PC-9 (cell line): ENCODE data around the gene C1QC. TPM values are rescaled to one million over a fixed set of nuclear protein-coding genes. Genes with fewer than 3 reads are reported as not detected.
A peak's percentile ranks its signal among the peaks of the same experiment; 100 is the strongest.

Experiments
- BruUV-seq: library from RNA; stranded (reverse); fragments of 400-500 nt; replicated peaks from 2 replicates; lab custom pipeline; 2021; lab: Mats Ljungman, UMichigan
- CTCF ChIA-PET: fragments of 300-600 bp; sonication (Branson Sonifier 250); formaldehyde crosslinking; loops from one replicate; lab custom pipeline; 2022; ENCODE audit warnings: antibody characterized with exemption; lab: Charles Lee
- POLR2A ChIA-PET: fragments of 300-600 bp; sonication (Branson Sonifier 250); formaldehyde crosslinking; loops from one replicate; lab custom pipeline; 2022; ENCODE audit warnings: antibody characterized with exemption; ENCODE audit not compliant: unreplicated experiment; lab: Charles Lee
- DNase-seq, 2 experiments: peaks; one replicate each; pipeline versions ENCODE4 v3.0.0 to v3.0.0-alpha.2; 2015 to 2022; ENCODE audit warnings: mixed read lengths in 1 of 2
- H2AFZ ChIP-seq: fragments of 200-600 bp; sonication (generic); 2 replicates; pipeline ENCODE4 v1.8.1; 2017; ENCODE audit warnings: antibody characterized with exemption
- H3F3A ChIP-seq: fragments of 200-600 bp; sonication (generic); 2 replicates; pipeline ENCODE4 v1.8.1; 2017; ENCODE audit warnings: antibody characterized with exemption, mild to moderate bottlenecking, low read depth; ENCODE audit not compliant: insufficient read depth
- H3K27ac ChIP-seq: fragments of 200-600 bp; sonication (generic); 2 replicates; pipeline ENCODE4 v1.6.1; 2016; ENCODE audit warnings: mixed run types
- H3K27me3 ChIP-seq: fragments of 200-600 bp; sonication (generic); 2 replicates; pipeline ENCODE4 v1.6.1; 2016; ENCODE audit warnings: low read depth, mixed run types; ENCODE audit not compliant: insufficient read depth
- H3K36me3 ChIP-seq: fragments of 200-600 bp; sonication (generic); 2 replicates; pipeline ENCODE4 v1.6.1; 2016; ENCODE audit warnings: low read depth, mixed run types
- H3K4me1 ChIP-seq: fragments of 200-600 bp; sonication (generic); replicated peaks from 2 replicates; pipeline ENCODE4 v1.6.1; 2016; ENCODE audit warnings: mixed run types; ENCODE audit not compliant: insufficient read depth
- H3K4me2 ChIP-seq: fragments of 200-600 bp; sonication (generic); 2 replicates; pipeline ENCODE4 v1.6.1; 2017; ENCODE audit warnings: mixed run types
- H3K4me3 ChIP-seq: fragments of 200-600 bp; sonication (generic); 2 replicates; pipeline ENCODE4 v1.6.1; 2016; ENCODE audit warnings: mixed run types
- H3K79me2 ChIP-seq: fragments of 200-600 bp; sonication (generic); 2 replicates; pipeline ENCODE4 v1.6.1; 2017; ENCODE audit warnings: low read depth, mixed run types
- H3K9me2 ChIP-seq: fragments of 200-600 bp; sonication (generic); 2 replicates; pipeline ENCODE4 v1.8.1; 2017; ENCODE audit warnings: mild to moderate bottlenecking; ENCODE audit not compliant: insufficient read depth
- H3K9me3 ChIP-seq: fragments of 200-600 bp; sonication (generic); 2 replicates; pipeline ENCODE4 v1.8.1; 2016; ENCODE audit warnings: low read depth; ENCODE audit not compliant: insufficient read depth
- H4K20me1 ChIP-seq: fragments of 200-600 bp; sonication (generic); 2 replicates; pipeline ENCODE4 v1.8.1; 2017; ENCODE audit not compliant: insufficient read depth
- EZH2 ChIP-seq: fragments of 200-600 bp; sonication (generic); IDR thresholded peaks from 2 replicates; pipeline ENCODE4 v1.8.0; 2017; ENCODE audit warnings: antibody characterized with exemption, low read depth
- intact Hi-C: fragments of 100-400 bp; cut with micrococcal nuclease; formaldehyde crosslinking; loops from one replicate; pipeline ENCODE4 v1.10.0; 2022; ENCODE audit not compliant: unreplicated experiment
- total RNA-seq: library from RNA; stranded (reverse); gene quantifications from 2 replicates; pipeline ENCODE4 v1.2.3, GENCODE V29; 2021
- TF ChIP-seq, protein P1 (sequence below): fragments of 200-600 bp; sonication (generic); conservative IDR thresholded peaks from 2 replicates; pipeline ENCODE4 v1.6.1; 2017; ENCODE audit warnings: mixed run types, antibody characterized with exemption, mild to moderate bottlenecking, moderate library complexity

Gene C1QC
- total RNA-seq, 1 experiment from 2014 or later = not detected

DNA sequence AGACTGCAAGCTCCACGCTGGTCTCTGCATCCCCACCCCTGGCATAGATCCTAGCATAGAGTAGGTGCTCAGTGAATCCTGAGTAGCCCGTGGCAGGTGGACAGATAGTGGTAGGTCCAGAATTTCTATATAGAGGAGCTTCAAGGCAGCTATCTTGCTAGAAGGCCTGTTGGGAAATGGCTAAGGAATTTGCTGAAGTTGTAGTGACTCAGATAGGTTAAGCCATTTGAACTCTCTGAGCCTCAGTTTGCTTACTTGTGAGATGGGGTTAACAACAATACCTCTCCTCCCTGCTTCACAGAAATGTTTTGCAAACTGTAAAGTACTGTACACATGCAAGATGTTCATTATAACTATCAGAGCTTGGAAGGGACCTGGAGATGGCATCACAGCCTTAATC is 43.8 kb downstream of the C1QC start:
- Histone ChIP-seq H3K79me2 (no peaks in the 10 kb centered on the region), H3F3A (peaks cover 16% of the 10 kb centered on the region), H4K20me1 (no peaks in the 10 kb centered on the region), H3K4me1 (peaks cover 11% of the 10 kb centered on the region), H3K36me3 (no peaks in the 10 kb centered on the region), H3K9me2 (no peaks in the 10 kb centered on the region), H2AFZ (no peak overlapping the region), H3K4me3 (no peak overlapping the region), H3K27ac (no peak overlapping the region), H3K27me3 (no peaks in the 10 kb centered on the region), H3K4me2 (no peak overlapping the region), H3K9me3 (no peaks in the 10 kb centered on the region)
- ChIA-PET POLR2A (no interaction called here), CTCF (no interaction called here)
- no peak for DNase-seq
- intact Hi-C loops = no loop called here
- no peak for TF ChIP-seq EZH2
- TF ChIP-seq, protein P1, sequence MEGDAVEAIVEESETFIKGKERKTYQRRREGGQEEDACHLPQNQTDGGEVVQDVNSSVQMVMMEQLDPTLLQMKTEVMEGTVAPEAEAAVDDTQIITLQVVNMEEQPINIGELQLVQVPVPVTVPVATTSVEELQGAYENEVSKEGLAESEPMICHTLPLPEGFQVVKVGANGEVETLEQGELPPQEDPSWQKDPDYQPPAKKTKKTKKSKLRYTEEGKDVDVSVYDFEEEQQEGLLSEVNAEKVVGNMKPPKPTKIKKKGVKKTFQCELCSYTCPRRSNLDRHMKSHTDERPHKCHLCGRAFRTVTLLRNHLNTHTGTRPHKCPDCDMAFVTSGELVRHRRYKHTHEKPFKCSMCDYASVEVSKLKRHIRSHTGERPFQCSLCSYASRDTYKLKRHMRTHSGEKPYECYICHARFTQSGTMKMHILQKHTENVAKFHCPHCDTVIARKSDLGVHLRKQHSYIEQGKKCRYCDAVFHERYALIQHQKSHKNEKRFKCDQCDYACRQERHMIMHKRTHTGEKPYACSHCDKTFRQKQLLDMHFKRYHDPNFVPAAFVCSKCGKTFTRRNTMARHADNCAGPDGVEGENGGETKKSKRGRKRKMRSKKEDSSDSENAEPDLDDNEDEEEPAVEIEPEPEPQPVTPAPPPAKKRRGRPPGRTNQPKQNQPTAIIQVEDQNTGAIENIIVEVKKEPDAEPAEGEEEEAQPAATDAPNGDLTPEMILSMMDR = no peak
- no TSS peak for BruUV-seq

- TF ChIP-seq EZH2 = no peak
- TF ChIP-seq, protein P1 = no peak
- Histone ChIP-seq H3K36me3 (no peaks in the 10 kb centered on the region), H3K4me2 (peak overlapping the region; percentile 39), H3K4me3 (no peak overlapping the region), H3K4me1 (peaks cover 11% of the 10 kb centered on the region), H3K9me2 (no peaks in the 10 kb centered on the region), H3F3A (peaks cover 16% of the 10 kb centered on the region), H3K79me2 (no peaks in the 10 kb centered on the region), H3K27ac (no peak overlapping the region), H3K9me3 (no peaks in the 10 kb centered on the region), H3K27me3 (no peaks in the 10 kb centered on the region), H4K20me1 (no peaks in the 10 kb centered on the region), H2AFZ (no peak overlapping the region)
- POLR2A ChIA-PET = no interaction called here
- CTCF ChIA-PET = interaction anchor here (1.0 kb wide), 1 partner anchor 17 kb away, joined by 10 read pairs; no protein-coding TSS in a partner anchor
- DNase-seq = no peak
- intact Hi-C loops = loop anchor here (2.0 kb wide), 1 partner anchor 16 kb away; no protein-coding TSS in a partner anchor
- TSS peak; percentile 36 for BruUV-seq
These were observed 45.0 kb downstream of the C1QC start for GRCh38 chr1:22688466-22688865.

- Histone ChIP-seq H3K9me3 (no peaks in the 10 kb centered on the region), H3K36me3 (no peaks in the 10 kb centered on the region), H3K27me3 (no peaks in the 10 kb centered on the region), H4K20me1 (no peaks in the 10 kb centered on the region), H3K4me2 (peak overlapping the region; percentile 74), H3K9me2 (no peaks in the 10 kb centered on the region), H3K4me1 (peaks cover 11% of the 10 kb centered on the region), H3K4me3 (no peak overlapping the region), H3F3A (peaks cover 16% of the 10 kb centered on the region), H3K27ac (peak overlapping the region; percentile 46; the same call in 1 of the 2 replicates), H2AFZ (no peak overlapping the region), H3K79me2 (no peaks in the 10 kb centered on the region)
- intact Hi-C loops = loop anchor here (2.0 kb wide), 1 partner anchor 15 kb away; no protein-coding TSS in a partner anchor
- TF ChIP-seq, protein P1 = no peak
- TF ChIP-seq EZH2 = no peak
- POLR2A ChIA-PET = interaction anchor here (0.5 to 1.0 kb wide), 4 partner anchors 58 to 488 kb away, joined by 3 to 19 read pairs (median 4); no protein-coding TSS in a partner anchor
- DNase-seq = peak; percentile 84 to 94
- BruUV-seq = no TSS peak
- CTCF ChIA-PET = interaction anchor here (0.6 to 1.0 kb wide), 3 partner anchors 15 to 18 kb away, joined by 5 to 10 read pairs (median 8); no protein-coding TSS in a partner anchor
These were observed 46.1 kb downstream of the C1QC start for GRCh38 chr1:22689505-22689904.
